Activated naive CD8-positive, alpha-beta T cell treated with anti-CD3 and anti-CD28 coated beads, Interleukin-2, amount 50 U/mL, for 24 hours (primary cell): ENCODE results near the gene ZNF195.
"Not testable (repeated sequence)": the region's sequence is repeated elsewhere in the genome, so short reads cannot be mapped to it uniquely, and the experiment has no call there.

Experiments
- ATAC-seq: fragments of 150-1000 bp; cut with Tn5 transposase; one replicate; pipeline ENCODE4 v1.10.0; 2021
- DNase-seq: peaks from one replicate; pipeline ENCODE4 v3.0.0; 2021
- H3K27ac Mint-ChIP-seq: one replicate; pipeline ENCODE4 v1.8.0; 2021; ENCODE audit warnings: mild to moderate bottlenecking, mixed read lengths
- H3K27me3 Mint-ChIP-seq: one replicate; pipeline ENCODE4 v1.8.0; 2021; ENCODE audit warnings: mixed read lengths
- H3K36me3 Mint-ChIP-seq: one replicate; pipeline ENCODE4 v1.8.0; 2021; ENCODE audit warnings: low read depth, mixed read lengths
- H3K4me1 Mint-ChIP-seq: one replicate; pipeline ENCODE4 v1.8.0; 2021; ENCODE audit warnings: mixed read lengths
- H3K4me3 Mint-ChIP-seq: one replicate; pipeline ENCODE4 v1.8.0; 2021; ENCODE audit warnings: mild to moderate bottlenecking, moderate library complexity, mixed read lengths
- H3K9me3 Mint-ChIP-seq: one replicate; pipeline ENCODE4 v1.8.0; 2021; ENCODE audit warnings: mixed read lengths

The ZNF195 gene

DNA sequence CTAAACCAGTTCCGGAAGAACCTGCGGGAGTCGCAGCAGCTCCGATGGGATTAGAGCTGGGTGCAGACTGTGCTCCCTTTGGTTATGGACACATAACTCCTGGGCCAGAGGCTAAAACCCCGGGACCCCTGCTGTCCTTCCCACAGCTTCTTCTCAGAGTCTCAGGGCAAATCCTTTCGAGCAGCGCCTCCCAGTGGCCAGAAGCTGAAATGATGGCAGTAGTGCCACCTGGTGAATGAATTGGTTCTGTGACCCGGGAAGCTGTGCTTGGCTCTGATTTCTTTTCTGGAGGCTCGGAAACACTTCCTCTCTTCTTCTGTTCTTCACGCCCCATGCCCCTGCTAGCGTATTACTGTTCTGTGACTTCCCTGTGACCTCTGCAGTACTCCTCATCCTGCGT, 29.8 kb upstream of the ZNF195 start:
- not testable (repeated sequence) for H3K4me3 Mint-ChIP-seq

DNA sequence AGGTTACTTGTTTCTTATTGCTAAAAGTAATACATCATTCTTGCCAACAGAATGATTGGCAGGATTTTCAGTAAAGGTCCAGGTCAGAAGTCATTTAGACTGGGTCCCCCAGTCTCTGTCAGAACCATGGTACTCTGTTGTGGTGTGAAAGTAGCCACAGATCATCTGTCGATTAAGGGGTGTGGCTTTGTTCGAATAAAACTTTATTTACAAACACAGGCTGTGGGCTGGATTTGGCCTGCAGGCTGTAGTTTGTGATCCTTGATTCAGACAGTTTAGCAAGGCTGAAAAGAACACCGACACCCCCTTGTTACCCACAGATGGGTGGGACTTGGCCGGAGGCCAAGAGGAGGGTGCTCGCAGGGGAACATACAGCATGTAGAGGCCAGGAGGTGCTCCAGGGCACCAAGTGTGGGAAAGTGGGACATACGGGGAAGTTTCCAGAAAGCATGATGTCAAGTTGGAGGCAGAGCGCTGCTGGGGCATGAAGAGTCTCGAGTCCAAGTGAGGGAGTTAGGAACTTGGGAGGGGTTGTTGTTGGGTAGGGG, 29.2 kb upstream of the ZNF195 start:
- not testable (repeated sequence) for ATAC-seq, H3K27ac Mint-ChIP-seq, H3K4me3 Mint-ChIP-seq, H3K4me1 Mint-ChIP-seq, H3K27me3 Mint-ChIP-seq, H3K36me3 Mint-ChIP-seq, H3K9me3 Mint-ChIP-seq, DNase-seq

More for the DNA sequence above, 29.8 kb upstream of the ZNF195 start:
- H3K27ac Mint-ChIP-seq, H3K4me1 Mint-ChIP-seq, H3K27me3 Mint-ChIP-seq, H3K9me3 Mint-ChIP-seq, ATAC-seq, H3K36me3 Mint-ChIP-seq: not testable (repeated sequence)
- peak; percentile 78 for DNase-seq

- H3K9me3 Mint-ChIP-seq, H3K27me3 Mint-ChIP-seq, ATAC-seq, DNase-seq, H3K27ac Mint-ChIP-seq, H3K36me3 Mint-ChIP-seq, H3K4me3 Mint-ChIP-seq, H3K4me1 Mint-ChIP-seq: not testable (repeated sequence)
Measured at GRCh38 chr11:3406937-3407336, 28.0 kb upstream of the ZNF195 start.

- not testable (repeated sequence) for H3K36me3 Mint-ChIP-seq, ATAC-seq, H3K27ac Mint-ChIP-seq, H3K27me3 Mint-ChIP-seq, H3K4me3 Mint-ChIP-seq, H3K9me3 Mint-ChIP-seq, H3K4me1 Mint-ChIP-seq, DNase-seq
Measured at GRCh38 chr11:3406223-3406875, 27.4 kb upstream of the ZNF195 start.

DNA sequence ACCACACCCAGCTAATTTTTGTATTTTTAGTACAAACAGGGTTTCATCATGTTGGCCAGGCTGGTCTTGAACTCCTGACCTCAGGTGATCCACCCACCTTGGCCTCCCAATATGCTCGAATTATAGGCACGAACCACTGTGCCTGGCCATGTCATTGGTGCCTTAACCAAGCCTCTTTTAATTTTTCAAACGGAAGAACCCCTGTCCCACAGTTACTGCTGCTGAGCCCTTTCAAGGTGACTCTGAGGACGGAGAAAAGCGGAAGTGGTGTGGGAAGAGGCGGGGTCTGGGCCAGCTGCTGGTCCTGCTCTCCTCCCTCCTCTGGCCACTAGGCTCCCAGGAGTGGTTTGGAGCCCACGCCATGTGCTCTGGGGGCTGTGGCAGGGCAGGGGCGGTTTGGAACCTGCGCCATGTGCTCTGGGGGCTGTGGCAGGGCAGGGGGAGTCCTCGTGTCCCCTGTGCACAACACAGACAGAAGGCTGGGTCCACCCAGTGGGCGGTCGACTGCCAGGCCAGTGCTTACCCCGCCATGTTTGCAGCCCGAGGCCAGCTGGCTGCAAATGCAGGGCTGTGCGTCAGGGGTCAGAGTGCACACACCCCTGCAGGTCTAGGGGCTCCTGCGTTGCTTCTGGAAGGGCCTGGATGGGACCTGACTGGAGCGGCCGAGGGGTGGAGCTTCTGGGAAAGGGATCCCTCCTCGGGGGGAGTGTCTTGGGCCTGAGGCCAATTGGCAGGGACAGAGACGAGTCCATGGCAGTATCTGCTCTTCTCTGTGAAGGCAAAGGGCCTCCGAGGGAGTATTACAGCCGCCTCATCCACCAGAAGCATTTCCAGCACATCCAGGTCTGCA, 25.4 kb upstream of the ZNF195 start:
- not testable (repeated sequence) for H3K36me3 Mint-ChIP-seq, DNase-seq, H3K4me3 Mint-ChIP-seq, H3K27me3 Mint-ChIP-seq, H3K4me1 Mint-ChIP-seq, H3K9me3 Mint-ChIP-seq, H3K27ac Mint-ChIP-seq, ATAC-seq

GRCh38 chr11:3402861-3403250, 23.9 kb upstream of the ZNF195 start:
- ATAC-seq, H3K27ac Mint-ChIP-seq, H3K4me1 Mint-ChIP-seq, H3K9me3 Mint-ChIP-seq, DNase-seq, H3K36me3 Mint-ChIP-seq, H3K27me3 Mint-ChIP-seq, H3K4me3 Mint-ChIP-seq: not testable (repeated sequence)

DNA sequence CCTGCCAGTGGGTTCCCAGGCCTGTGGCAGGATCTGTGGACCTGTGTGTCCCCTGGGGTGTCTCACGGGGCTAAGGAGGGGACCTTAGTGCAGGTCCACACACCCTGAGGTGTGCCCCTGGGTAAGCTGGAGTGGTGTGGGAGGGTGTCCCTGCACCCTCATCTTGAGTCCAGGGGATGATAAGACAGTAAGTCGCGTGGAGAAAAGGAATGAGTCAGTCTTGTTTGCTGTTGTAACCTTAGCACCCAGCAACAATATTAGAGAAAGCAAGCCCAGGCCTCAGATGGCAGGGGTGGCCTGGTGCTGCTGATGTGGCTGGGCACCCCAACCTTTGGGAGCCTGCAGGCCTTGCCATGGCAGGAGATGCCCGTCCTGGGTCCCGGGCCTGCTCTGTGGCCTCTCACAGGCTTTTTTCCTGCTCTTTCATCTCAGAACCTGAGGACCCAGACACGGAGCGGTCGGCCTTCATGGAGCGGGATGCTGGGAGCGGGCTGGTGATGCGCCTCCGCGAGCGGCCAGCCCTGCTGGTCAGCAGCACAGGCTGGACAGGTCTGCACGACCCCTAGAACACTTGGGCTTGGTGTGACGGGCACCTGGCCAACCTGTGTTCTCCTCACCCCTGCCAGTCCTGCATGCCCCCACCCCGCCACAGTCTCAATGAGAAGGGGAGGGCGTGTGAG, 23.4 kb upstream of the ZNF195 start:
- H3K4me3 Mint-ChIP-seq, H3K36me3 Mint-ChIP-seq, H3K27me3 Mint-ChIP-seq, H3K4me1 Mint-ChIP-seq, H3K9me3 Mint-ChIP-seq, DNase-seq, H3K27ac Mint-ChIP-seq, ATAC-seq: not testable (repeated sequence)

DNA sequence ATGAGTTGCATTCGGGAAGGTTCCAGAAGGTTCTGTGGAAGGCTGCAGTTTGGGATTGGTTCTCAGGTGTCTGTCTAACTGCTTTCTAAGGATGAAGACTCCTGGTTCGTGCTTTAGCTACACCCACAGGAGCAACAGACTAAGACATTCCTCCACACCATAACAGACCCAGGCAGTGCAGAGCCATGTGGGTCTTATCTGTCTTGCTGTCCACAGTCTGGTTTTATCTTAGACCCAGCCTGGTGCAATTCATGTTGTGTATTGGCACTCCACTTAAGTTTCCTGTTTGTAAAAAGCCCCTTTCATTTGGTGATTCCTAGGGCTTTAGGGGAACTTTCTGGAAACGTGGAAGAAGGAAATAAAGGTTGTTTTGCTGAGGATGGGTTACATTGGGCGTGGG, 22.1 kb upstream of the ZNF195 start:
- not testable (repeated sequence) for H3K4me3 Mint-ChIP-seq, H3K4me1 Mint-ChIP-seq, H3K27ac Mint-ChIP-seq, ATAC-seq, H3K9me3 Mint-ChIP-seq, H3K36me3 Mint-ChIP-seq, DNase-seq, H3K27me3 Mint-ChIP-seq

DNA sequence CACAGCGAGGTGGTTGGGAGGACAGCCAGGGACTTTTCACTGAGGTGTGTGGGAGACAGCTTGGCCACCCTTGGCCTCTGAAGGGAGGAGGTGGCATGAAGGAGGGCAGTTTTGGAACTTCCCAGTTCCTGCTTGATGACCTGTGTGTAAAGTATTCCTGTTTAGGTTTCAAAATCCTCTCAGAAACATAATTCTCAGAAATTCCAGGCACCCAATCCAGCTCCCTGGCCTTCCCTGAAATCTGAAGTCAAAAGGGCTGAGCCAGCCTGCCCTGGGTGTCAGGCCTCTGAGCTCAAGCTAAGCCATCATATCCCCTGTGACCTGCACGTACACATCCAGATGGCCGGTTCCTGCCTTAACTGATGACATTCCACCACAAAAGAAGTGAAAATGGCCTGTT, 19.6 kb upstream of the ZNF195 start:
- H3K27ac Mint-ChIP-seq, H3K36me3 Mint-ChIP-seq, DNase-seq, H3K27me3 Mint-ChIP-seq, ATAC-seq, H3K4me1 Mint-ChIP-seq, H3K9me3 Mint-ChIP-seq, H3K4me3 Mint-ChIP-seq: not testable (repeated sequence)

DNA sequence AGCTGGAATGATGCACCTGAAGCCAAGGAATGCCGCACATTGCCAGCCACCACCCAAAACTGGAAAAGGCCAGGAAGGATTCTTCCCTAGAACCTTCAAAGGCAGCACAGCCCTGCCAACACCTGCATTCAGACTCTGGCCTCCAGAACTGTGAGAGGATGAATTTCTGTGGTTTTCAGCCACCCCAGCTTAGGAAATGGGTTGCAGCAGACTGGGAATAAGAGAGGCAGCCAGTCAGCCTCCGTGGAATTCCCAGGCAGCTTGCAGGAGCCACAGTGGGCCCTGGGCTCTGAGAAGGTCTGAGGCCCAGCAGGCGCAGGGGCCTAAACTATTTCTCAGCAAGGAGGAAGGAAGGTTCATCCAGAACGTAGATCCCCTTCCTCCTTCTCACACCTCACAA, 19.2 kb upstream of the ZNF195 start:
- ATAC-seq, H3K27ac Mint-ChIP-seq, DNase-seq, H3K27me3 Mint-ChIP-seq, H3K36me3 Mint-ChIP-seq, H3K4me3 Mint-ChIP-seq, H3K9me3 Mint-ChIP-seq, H3K4me1 Mint-ChIP-seq: not testable (repeated sequence)

DNA sequence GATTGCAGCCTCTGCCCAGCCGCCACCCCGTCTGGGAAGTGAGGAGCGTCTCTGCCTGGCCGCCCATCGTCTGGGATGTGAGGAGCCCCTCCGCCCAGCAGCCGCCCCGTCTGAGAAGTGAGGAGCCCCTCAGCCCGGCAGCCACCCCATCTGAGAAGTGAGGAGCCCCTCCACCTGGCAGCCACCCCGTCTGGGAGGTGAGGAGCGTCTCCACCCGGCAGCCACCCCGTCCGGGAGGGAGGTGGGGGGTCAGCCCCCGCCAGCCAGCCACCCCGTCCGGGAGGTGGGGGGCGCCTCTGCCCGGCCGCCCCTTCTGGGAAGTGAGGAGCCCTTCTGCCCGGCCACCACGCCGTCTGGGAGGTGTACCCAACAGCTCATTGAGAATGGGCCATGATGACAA, 18.3 kb upstream of the ZNF195 start:
- H3K36me3 Mint-ChIP-seq, H3K27ac Mint-ChIP-seq, H3K9me3 Mint-ChIP-seq, H3K4me3 Mint-ChIP-seq, DNase-seq, H3K27me3 Mint-ChIP-seq, H3K4me1 Mint-ChIP-seq, ATAC-seq: not testable (repeated sequence)

GRCh38 chr11:3395468-3395867, 16.5 kb upstream of the ZNF195 start:
- H3K27ac Mint-ChIP-seq, H3K4me3 Mint-ChIP-seq, H3K4me1 Mint-ChIP-seq, ATAC-seq, DNase-seq, H3K9me3 Mint-ChIP-seq, H3K36me3 Mint-ChIP-seq, H3K27me3 Mint-ChIP-seq: not testable (repeated sequence)

DNA sequence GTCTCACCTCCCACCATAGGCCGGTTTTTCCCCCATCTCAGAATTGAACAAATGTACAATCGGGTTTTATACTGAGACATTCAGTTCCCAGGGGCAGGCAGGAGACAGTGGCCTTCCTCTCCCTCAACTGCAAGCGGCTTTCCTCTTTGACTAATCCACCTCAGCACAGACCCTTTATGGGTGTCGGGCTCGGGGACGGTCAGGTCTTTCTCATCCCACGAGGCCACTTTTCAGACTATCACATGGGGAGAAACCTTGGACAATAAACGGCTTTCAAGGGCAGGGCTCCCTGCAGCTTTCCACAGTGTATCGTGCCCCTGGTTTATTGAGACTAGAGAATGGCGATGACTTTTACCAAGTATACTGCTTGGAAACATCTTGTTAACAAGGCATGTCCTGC, 16.0 kb upstream of the ZNF195 start:
- not testable (repeated sequence) for H3K36me3 Mint-ChIP-seq, H3K4me3 Mint-ChIP-seq, H3K9me3 Mint-ChIP-seq, H3K27me3 Mint-ChIP-seq, H3K4me1 Mint-ChIP-seq, ATAC-seq, H3K27ac Mint-ChIP-seq, DNase-seq

- ATAC-seq, H3K9me3 Mint-ChIP-seq: not testable (repeated sequence)
Measured at GRCh38 chr11:3393450-3393849, 14.5 kb upstream of the ZNF195 start.

More at GRCh38 chr11:3393450-3393849, 14.5 kb upstream of the ZNF195 start:
- H3K27me3 Mint-ChIP-seq, H3K27ac Mint-ChIP-seq, H3K4me1 Mint-ChIP-seq, DNase-seq, H3K36me3 Mint-ChIP-seq, H3K4me3 Mint-ChIP-seq: not testable (repeated sequence)
